Cortex of kidney (tissue), 1 donor: ENCODE results near the gene SUN2.

Experiments
- DNase-seq: peaks from one replicate; lab custom pipeline; 2025; lab: John Stamatoyannopoulos, UW

The SUN2 gene

GRCh38 chr22:38715852-38716251, 39.9 kb downstream of the SUN2 start:
- DNase-seq, result no peak

GRCh38 chr22:38715176-38715764, 40.5 kb downstream of the SUN2 start:
- no peak for DNase-seq

DNA sequence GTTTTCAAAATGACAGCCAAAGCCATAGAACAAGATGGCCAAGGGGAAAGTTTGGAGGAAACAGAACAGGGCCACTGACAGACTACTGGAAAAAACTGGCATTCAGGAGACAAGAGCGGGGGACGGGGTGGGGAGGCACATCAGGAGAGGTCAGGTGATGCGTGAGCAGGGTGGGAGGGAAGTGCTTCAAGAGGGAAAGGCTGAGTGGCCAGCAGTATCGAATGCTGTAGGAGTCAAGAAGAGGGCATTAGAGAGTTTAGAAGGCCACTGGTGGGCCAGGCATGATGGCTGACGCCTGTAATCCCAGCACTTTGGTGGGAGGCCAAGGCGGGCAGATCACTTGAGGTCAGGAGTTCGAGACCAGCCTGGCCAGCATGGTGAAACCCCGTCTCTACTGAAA, 41.9 kb downstream of the SUN2 start:
- DNase-seq, result no peak

- no peak for DNase-seq
These were observed 43.2 kb downstream of the SUN2 start for GRCh38 chr22:38712486-38713207.

GRCh38 chr22:38710866-38711265, 44.9 kb downstream of the SUN2 start:
- DNase-seq, result no peak

DNA sequence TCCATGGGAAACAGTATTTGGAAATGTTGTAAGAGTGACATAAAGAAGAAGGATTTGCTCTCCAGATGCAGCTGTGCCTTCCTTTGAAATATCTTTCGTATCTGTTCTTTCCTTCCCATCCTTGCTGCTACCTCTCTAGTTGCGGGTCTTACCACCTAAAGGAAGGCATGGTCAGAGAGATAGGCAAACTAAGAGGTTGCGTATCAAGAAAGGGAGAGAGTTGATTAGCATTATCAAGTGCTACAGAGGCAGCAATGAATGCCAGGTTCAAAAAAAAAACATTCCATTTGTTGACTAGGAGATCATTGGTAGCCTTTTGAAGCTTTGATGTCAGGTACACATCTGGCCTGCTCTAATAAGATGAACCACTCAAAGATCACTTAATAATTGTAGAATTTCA, 45.4 kb downstream of the SUN2 start:
- no peak for DNase-seq

GRCh38 chr22:38709306-38709705, 46.5 kb downstream of the SUN2 start:
- no peak for DNase-seq

DNA sequence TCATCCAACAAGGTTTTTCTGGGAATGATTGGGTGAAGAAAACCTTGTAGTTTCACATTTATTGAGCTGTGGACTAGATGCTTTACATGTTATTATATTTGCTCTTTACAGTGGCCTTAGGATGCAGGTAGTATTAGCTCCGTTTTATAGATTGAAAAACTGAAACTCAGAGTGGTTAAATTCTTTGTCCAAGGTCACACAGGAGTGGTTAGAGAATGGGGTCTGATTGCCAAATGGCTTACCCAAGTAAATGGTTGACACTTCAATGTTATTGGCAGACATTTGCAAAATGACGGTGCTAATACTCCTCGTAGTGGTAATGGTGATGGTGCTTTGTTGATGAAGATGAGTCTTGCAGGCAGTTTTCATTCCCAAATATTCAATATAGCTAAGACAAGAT, 47.8 kb downstream of the SUN2 start:
- DNase-seq, result no peak

- no peak for DNase-seq
These were observed 48.5 kb downstream of the SUN2 start for GRCh38 chr22:38707346-38707745.

DNA sequence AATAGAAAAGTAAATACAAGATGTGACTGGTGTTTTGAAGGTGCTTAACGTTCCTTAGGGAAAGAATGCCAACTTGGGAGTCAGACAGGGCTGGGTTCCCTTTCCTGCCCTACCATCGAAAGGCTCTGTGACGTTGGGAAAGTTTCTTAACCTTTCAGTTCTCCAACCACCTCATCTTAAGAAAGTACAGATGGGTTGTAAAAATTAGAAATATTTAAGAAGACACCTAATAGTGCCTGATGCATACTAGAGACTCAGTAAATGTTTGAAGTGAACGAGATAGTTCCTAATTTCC, 49.0 kb downstream of the SUN2 start:
- no peak for DNase-seq

- no peak for DNase-seq
These were observed 49.5 kb downstream of the SUN2 start for GRCh38 chr22:38706101-38706900.

GRCh38 chr22:38705235-38706100, 50.3 kb downstream of the SUN2 start, which contains the start of gene GTPBP1:
Gene GTPBP1 (plus strand): TSS chr22:38705944. CDS start chr22:38705956, 12 bp downstream.
- DNase-seq, result no peak

DNA sequence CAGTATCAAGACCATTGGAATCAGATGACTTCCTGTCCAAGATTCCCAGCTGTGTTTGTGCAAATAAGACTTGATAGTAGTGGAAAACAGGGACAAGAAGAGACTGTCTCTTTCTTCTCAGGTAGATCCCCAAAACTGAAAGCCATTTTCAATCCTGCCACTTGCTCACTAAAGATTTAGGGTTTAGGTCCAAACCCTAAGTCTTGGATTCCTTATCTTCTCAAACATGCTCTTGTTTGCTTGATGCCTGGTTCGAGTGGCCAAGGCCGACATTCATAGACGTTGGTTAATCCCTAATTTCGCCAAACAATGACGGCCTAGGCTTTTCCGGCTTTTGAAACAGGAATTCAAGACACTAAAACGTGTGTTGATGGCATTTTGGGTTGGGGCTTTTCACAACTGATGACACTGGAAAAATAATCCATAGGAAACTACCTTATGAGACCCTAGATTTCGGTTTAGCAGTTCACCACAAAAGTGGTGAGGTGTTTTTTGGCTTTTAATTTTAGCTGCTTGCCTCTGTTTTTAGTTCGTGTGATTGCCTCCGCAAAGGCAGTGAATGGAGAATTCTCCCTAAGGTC, 51.1 kb downstream of the SUN2 start:
- DNase-seq, result no peak

- peak; percentile 60 for DNase-seq
These were observed 54.8 kb downstream of the SUN2 start, which contains the start of gene JOSD1 for GRCh38 chr22:38700789-38701628. Gene JOSD1 (minus strand): TSS chr22:38700943. CDS start chr22:38699987, 956 bp downstream.

DNA sequence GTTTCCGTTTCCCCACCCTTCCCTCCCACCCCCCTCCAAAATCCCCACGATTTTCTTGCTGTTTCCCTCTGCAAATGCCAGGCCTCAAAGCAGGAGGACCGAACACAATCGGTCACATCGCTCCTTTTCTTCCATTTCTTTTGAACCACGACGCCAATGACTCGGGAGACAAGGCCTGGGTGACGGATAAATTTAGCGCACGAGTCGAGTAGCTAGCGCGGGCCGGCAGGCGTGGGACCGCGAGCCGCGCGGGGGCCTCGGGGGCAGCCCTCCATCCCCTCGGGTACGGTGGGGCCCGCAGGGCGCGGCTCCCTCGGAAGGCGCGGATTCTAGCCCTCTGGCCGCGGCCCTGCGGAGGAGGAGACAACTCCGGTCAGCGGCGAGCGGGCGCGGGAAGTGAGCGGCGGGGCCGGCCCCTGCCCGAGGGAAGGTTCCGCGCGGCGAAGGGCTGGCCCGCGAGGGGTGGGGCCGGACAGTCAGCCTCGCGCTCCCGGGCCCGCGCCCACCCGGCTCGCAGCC, 55.5 kb downstream of the SUN2 start:
- no peak for DNase-seq

GRCh38 chr22:38699784-38700183, 56.0 kb downstream of the SUN2 start:
- DNase-seq, result no peak

DNA sequence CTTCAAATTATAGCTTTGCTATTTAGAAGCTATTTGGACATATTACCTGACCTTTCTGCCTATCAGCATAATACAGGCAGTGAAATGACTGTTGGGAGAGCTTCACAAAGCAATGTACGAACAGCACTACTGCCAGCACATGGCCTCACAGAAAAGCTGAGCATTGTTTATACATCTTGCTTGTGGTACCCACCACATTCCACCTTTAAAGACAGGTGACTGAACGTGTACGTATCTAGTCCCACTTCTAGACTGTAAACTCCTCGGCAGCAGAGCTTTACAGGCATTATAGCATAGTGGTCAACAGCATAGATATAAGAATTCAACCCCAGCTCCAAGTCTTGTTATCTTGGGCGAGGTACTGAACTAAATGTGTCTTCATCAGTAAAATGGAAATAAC, 56.7 kb downstream of the SUN2 start:
- DNase-seq, result no peak

DNA sequence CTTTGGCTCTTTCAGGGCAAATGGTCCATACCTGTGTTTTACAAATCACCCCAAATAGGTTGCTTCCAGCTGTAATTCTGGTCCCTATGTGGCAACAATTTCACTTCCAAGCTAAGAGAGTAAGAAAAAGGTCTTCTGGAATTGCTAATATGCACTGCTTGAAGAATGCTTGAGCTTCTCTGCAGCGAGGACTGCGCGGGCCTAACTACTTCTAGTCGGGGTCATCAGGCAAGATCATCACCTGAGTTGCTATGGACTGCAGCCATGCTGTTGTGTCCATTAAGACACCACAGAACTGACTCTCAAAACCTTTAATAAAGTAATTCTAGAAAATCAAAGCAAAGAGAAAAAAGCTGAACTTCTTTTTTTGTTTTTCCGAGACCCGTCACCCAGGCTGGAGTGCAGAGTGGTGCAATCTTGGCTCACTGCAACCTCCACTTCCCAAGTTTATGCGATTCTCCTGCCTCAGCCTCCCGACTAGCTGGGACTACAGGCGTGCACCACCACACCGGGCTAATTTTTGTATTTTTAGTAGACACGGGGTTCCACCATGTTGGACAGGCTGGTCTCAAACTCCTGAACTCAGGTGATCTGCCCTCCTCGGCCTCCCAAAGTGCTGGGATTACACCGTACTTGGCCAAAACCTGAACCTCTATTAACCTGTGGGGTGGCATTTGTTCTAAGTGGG, 57.2 kb downstream of the SUN2 start:
- no peak for DNase-seq

- DNase-seq, result no peak
These were observed 58.2 kb downstream of the SUN2 start for GRCh38 chr22:38697425-38698089.
